GM21825 (cell line): ENCODE results near the gene EIF5AL1.
"Not testable (repeated sequence)": the region's sequence is repeated elsewhere in the genome, so short reads cannot be mapped to it uniquely, and the experiment has no call there.

Experiments used
- ATAC-seq: cut with Tn5 transposase; IDR thresholded peaks from one replicate; pipeline ENCODE4 v1.9.1; 2021; ENCODE audit warnings: mild to moderate bottlenecking, moderate library complexity; ENCODE audit not compliant: unreplicated experiment

EIF5AL1 gene

DNA sequence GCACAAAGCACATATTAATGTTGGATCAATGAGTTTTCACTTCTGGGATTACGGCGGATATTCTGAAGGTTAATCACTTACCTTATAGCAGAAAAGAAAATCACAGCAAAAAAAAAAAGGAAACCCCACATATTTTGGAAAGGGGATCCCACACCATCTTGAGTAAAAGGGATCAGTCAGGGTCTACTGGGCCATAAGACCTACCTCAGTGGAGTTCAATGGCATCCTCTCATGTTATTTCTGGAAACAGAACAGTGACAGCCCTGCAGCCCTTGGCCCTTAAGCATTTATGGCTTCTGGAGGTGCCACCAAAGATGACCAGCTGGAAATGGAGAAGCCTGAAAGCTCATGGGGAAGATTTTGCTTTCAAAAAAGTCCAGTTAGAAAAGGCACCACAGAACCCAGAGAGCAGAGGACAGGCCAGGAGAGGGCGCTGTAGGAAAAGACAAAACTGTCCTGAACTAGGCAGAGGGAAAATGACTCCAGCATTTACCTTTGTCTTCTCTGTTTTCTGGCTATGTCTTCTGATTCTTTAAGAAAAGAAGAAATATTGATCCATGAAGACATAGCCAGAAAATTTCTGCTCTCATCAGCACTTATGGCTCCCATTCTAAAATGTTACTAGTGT is 2.9 kb upstream of the EIF5AL1 start:
- ATAC-seq: peak; percentile 51

DNA sequence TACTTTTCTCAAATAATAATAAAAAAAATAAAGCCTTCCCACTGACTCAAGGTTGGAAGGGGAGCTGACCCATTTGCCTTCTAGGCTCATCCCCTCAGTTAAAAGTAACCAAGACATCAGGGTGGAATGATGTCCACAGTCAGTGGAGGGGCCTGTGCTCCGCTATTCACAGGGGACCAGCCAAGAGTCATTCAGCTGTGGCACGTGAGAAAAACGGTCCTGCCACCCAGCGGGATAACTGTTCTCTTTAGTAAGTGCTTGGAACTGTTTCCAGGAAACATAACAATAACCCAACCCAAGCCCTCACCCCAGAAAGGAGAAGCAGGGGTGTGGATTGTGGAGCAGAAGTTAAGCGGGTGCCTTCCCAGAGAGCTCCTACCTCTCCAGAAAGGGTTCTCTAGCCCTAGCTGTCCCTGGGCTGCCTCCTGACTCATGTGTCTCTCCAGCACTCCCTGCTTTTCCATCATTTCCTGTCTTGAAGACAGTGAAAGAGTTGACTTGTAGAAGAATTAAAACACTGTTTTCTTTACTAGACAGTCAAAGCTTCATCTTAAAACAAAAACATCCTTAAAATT is 2.3 kb upstream of the EIF5AL1 start:
- not testable (repeated sequence) for ATAC-seq

DNA sequence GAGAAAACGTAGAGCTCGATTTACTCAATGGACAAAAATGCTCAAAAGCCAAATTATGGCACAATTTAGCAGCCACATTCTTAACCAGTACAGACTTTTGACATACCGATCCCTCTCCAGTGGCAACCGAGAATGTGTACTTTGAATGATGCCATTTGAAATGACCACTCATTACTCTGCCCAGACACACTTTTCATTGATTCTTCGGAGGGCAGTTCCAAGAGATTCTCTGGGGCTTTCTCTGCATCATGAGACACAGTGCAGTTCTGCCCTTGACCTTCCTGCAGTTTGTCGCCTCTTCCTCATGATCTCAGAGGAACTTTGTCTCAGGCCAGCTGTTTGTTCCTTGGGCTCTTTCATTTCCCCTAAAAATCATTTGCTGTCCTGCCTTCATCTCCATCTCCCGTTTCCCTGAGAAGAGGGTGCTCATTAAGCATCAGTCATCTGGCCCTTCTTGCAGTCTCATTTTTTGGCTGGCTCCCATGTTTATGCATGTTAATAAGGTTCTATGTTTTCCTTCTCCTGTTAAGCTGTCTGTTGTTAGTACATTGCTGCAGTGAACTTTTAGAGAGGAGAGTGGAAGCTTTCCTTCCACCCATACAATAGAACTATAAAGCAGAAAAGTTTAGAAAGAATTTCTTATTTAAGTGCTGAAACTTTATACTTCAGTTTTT is 4.3 kb downstream of the EIF5AL1 start:
- not testable (repeated sequence) for ATAC-seq

DNA sequence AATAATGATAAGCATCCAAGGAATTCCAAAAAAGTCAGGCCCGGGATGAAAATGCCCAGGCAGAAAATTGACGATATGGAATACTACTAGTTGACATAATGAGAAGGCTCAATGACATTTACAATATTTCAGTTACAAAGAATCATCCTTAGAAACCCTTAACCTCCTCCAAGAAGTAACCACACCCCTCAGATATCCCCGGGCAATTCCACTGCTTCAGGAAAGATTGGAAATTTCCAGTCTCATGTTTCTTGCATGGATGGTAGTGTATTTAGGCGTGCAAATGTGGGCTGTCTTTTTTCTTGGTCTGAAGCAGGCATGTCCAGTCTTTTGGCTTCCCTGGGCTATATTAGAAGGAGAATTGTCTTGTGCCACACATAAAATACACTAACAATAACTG is 5.2 kb downstream of the EIF5AL1 start:
- not testable (repeated sequence) for ATAC-seq

DNA sequence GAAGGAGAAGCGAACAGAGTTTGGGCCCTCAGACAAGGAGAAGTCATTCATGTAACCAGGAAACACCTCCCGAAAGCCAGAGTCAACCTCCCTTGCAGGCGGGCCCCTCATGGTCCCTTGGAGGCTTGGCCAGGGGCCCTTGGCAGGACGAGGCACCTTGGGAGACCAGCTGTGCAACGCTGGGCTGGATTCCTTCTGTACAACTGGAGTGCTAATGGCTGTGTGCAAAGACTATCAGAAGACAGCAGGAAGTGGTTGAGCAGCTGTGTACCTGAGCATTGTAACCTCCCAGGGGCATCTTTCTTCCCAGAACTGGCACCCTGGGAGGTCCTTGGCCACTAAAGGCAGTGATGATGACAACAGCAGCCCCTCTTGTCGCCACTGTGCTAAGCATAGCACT is 9.4 kb downstream of the EIF5AL1 start:
- not testable (repeated sequence) for ATAC-seq

DNA sequence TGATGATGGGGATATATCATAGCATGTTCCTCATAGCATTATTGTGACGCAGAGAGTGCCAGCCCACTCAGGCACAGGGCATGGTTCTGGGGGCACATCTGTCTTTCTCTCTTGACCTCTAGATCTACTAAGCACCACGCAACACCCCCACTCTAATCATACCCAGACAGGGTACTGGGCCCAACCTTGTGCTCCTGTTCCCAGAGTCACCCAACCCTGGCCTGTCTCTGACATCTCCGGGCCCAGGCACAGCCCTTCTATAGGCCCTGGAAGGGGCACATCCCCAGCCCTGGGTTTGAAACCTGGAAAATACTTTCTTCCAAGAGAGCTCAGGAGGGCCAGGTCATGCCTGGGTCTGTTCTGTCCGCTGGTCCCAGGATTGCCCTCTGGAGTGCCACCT is 10.1 kb downstream of the EIF5AL1 start:
- not testable (repeated sequence) for ATAC-seq

DNA sequence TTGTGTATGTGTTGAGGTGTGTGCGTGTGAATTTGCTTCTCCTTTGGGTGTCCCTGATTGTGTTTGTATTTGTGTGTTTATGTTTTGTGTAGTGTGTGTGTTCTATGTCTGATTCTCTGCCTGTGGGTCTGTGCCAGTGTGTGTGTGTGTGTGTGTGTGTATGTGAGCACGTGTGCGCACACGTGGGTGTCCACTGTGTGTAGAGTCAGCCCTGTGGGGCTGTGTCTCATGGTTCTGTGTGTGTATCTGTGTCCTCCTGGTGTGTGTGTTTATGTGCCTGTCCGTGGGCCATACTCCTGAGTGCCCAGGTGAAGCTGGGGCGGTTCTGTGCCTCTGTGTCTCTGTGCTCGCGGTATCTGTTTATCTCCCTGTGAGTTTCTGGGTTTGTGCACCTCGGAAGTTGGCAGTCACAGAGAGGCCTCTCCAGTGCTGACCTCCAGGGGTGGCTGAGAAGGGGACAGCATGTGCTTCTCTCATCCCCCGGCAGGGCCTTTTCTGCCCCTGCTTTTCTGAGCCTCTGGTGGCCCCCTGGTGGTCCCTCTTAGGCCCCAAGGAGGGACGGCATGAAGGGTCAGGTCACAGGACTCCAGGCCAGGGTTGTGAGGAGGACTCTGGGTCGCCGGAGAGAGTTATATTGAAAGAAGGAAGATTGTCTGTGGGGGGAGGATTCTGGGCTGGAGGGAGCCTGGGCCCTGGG is 11.0 kb downstream of the EIF5AL1 start:
- not testable (repeated sequence) for ATAC-seq

DNA sequence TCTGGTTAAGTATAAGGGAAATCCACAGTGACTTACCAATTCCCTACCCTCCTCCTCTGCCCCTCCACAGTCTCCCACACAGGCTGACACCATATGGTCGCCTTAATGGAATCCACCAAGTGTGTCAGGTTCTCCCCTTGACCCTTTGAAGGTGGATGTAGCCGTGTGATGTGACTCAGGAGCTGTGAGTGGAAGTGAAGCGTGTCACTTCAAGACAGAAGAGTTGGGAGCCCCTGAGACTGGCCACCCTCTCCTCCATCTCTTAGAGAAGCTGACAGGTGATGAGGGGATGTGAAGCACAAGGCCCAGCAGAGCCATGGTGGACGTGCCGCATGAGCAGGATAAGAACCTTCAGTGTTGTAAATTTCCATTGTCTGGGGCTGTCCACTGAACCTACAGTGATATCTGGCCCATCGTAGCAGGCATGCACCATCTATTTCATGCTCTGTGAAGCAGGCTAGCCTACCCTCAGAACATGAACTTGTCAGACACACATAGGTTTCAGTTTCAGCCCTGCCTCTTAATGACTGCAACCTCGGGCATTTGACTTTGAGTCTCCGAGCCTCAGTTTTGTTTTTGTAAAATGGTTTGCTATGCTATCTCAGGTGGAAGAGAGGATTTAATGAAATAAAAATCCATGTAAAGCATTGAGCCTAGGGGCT is 12.8 kb downstream of the EIF5AL1 start:
- peak; percentile 86 for ATAC-seq

DNA sequence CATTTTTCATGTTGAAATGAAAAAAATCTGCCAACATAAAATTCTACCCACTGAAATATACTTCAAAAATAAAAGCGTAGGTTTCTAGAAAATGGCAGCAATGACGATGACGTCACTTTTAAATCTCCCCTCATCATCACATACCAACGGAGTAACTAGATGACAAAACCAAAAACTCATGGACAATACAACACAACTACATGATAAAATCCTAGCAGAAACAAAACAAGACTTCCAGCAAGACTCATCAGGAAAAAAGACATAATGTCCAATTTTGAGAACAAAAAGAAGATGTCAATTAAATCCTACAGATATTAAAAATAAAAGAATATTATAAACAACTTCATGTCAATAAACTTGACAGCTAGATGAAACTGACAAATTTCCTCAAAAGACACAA is 15.9 kb downstream of the EIF5AL1 start:
- not testable (repeated sequence) for ATAC-seq

DNA sequence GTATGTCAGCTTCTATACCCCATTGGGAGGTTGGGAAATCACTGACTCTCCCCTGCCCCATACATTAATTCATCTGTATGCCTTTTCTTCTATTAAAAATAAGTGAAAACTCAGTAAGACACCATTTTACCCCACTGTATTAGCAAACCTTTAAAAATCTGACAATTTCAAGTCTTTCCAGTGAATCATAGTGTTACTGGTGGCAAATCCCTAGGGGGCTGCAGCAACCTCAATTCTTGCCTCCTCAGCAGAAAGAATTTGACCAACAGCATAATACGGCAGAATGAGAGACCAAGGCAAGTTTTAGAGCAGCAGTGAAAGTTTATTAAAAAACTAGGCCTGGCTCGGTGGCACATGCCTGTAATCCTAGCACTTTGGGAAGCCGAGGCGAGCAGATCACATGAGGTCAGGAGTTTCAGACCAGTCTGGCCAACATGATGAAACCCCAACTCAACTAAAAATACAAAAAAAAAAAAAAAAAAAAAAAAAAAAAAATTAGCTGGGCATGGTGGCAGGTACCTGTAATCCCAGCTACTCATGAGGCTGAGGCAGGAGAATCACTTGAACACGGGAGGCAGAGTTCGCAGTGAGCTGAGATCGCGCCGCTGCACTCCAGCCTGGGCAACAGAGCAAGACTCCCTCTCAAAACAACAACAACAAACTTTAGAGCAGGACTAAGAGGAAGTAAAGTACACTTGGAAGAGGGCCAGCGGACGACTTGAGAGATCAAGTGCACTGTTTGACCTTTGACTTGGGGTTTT is 21.0 kb downstream of the EIF5AL1 start:
- ATAC-seq: not testable (repeated sequence)

DNA sequence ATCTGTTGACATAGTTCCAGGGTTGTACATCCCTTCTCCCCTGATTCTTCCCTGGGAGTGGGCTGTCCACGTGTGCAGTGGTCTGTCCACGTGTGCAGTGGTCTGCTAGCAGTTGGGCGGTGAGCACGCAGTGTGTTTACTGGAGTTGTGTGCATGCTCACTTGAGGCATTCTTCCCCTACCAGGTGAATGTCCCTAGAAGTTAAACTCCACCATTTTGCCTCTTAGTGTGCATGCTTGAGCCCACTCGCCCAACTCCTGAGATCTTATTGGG is 21.5 kb downstream of the EIF5AL1 start:
- not testable (repeated sequence) for ATAC-seq

DNA sequence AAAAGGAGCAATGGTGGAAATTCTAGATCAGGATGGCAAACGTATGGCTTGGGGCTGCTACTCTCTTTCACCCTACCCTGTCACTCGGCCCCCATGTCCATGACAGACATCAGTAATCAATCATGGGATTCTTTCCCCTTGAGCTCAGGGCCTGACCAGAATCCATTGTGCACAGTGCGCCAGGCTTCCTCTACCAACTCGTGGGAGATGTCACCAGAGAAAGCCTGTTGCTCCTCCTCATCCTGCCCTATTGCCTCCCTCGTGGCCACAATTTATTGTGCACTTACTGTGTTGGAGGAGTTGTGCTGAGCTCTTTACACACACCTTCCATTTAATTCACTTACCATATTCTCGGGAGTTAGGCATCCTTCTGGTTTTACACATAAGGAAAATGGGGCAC is 26.0 kb downstream of the EIF5AL1 start:
- ATAC-seq: not testable (repeated sequence)

DNA sequence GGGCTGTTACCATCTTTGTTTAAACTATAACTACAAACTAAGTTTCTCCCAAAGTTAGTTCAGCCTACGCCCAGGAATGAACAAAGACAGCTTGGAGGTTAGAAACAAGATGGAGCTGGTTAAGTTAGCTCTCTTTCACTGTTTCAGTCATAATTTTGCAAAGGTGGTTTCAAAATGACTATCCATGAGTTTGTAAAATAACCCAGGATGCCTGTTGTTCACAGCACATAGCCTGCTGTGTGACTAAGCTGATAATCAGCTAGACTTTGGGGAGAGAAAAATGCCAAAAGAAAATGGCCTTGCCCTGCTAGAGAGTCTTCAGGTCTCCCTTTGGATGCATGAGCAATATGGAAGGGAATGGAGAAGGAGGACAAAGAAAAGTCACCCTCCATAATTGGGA is 28.6 kb downstream of the EIF5AL1 start:
- peak; percentile 86 for ATAC-seq

DNA sequence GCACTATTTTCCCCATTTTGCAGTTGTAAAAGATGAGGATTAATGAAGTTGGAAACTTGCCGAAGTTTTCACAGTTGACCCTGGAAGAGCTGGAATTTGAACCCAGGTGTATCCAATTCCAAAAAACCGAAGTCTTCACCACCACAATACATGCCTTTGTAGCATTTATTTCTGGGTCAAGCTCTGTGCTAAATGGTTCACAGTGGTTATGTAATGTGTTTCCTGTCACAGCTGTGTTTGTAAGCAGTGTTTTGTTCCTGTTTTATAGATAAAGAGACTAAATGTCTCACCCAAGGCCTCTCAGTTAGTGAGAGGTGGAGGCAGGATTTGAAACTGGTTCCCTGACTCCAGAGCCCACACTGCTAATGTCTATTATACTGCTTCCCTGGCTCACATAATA is 30.3 kb downstream of the EIF5AL1 start:
- no peak for ATAC-seq

DNA sequence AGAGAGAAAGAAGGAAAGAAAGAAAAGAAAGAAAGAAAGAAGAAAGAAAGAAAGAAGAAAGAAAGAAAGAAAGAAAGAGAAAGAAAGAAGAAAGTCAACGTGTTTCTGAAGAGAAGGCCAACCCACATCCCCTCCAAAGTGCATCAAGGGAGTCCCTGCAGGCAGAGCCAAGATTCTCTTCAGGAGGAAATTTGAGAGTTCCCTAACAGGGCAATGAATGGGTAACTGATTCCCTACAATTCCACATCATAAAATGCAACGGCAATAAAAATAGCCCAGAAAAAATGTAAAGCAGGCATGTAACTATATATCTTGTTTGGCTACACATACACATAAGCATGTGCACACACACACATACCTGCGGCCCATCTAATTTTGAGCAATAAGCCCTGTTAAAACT is 32.1 kb downstream of the EIF5AL1 start:
- not testable (repeated sequence) for ATAC-seq

DNA sequence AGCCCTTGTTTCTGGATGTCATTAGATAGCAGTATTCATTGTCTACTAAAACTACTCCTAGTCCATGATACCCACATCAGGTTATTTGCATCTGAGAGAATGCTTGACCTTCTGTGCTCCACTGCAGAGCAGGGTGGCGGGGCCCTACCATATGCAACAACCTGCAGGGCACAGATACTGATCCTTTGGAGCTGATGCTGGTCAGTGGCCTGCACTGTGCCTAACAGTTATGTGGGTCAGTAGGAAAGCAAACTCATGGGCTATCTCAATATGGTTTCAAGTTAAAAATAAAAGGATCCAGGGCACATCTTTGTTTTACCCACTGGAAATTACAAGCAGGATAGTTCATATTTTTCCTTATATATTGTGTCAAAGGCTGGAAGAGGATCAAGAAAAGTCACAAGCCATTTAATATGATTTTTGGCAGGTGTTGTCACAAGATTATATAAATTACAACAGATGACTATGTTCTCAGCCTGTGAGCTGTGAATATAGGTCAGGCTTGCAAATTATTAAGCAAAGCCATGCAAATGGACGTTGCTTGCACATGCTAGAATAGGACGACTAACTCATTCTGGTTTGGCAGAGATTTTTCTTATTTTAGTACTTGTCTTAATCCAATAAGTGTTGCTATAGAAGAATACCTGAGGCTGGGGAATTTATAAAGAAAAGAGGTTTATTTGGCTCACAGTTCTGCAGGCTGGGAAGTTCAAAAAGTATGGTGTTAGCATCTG is 32.8 kb downstream of the EIF5AL1 start:
- ATAC-seq: not testable (repeated sequence)

DNA sequence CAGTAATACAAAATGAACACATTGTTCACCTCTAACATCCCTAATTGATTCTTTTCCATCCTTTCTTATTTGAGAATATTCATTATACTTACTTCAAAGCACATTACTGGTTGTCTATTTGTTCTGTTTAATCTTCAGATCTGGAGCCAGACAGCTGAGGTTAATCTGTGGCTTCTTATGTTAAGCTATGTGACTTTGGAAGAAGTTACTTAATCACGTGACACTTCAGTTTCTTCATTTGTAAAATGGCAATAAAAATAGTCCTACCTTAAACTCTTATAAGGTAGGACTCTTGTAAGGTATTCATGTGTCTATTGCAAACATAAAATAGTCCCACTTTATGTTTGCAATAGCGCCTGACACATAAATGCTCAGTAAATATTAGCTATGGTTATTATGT is 34.8 kb downstream of the EIF5AL1 start:
- ATAC-seq: not testable (repeated sequence)

DNA sequence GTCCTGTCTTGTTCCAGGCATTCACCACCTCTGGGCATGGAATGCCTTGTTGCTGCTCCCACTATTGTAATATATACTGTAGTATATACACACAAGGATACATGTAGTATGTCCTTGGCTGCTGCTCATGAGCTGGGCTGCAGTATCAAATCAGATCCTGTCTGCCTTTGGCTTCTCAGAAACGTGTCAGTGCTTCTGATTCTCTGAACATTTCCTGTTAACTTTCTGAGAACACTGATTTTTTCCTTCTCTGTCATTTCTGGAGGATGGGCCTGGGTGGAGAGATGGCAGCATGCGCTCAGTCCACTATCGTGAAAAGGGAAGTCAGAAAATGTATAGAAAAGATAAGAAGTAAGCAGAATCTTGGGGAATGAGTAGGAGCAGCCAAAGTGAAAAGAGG is 35.6 kb downstream of the EIF5AL1 start:
- ATAC-seq: no peak

DNA sequence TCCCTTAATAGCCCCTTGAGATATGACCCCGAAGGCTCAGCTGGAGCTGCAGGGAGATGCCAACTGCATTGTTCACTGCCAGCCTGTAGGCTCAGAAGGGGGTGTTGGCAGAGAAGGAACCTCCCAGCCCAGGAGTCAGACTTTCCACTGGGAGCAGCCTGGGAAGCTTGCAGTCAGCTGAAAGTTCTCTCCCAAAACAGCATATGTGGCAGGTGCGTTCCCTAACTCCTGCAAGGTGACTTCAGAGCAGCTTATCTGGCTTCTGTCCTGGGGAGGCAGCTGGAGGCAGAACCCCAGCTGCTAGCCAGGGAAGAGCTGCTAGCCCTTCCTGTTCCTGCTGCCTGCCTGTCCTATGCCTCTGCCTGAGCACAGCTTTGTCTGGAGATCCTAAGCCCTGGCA is 39.8 kb downstream of the EIF5AL1 start:
- ATAC-seq: no peak
